ENCODE measurements around the gene SSTR5. TPM values are rescaled to one million over a fixed set of nuclear protein-coding genes. Genes with fewer than 3 reads are reported as not detected.

SSTR5 gene
- total RNA-seq, 1 donor from 2014 or later = not detected

DNA sequence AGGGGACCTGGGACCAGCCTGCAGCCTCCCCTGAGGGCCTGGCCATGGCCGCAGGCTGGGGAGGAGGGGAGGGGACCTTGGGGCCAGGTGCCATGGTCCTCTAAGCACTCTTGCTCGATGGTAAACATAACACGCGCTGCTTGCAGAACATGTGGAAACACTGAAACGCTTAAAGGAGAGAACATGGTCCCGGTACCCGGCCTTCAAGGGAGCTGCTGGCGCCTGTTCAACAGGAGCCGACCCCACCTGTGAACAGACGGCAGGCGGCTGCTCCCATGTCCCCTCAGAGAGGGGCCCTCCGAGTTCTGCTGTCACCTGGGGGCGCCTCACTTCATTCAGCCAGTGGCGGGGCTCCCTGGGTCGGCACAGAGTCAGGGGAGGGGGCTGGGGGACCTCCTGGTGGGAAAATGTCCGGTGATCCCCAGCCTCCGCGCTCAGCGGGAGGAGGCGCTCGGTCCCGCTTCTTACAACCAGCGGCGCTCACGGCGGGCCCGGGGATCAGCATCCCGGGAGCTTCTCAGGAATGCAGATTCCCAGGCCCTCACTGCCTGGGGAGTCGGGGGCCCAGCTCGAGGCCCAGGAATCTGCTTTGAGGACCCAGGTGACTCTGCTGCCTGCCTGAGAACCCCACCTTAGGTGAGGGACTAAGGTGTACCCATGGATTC lies 854 bp upstream of the SSTR5 start:
- peaks cover 81% of the 10 kb centered on the region for H3K27me3 ChIP-seq (ENCODE audit: low read depth)
- no peaks in the 10 kb centered on the region for H3K9me3 ChIP-seq
- no peak overlapping the region for H3K4me3 ChIP-seq
- TF ChIP-seq, protein P1, sequence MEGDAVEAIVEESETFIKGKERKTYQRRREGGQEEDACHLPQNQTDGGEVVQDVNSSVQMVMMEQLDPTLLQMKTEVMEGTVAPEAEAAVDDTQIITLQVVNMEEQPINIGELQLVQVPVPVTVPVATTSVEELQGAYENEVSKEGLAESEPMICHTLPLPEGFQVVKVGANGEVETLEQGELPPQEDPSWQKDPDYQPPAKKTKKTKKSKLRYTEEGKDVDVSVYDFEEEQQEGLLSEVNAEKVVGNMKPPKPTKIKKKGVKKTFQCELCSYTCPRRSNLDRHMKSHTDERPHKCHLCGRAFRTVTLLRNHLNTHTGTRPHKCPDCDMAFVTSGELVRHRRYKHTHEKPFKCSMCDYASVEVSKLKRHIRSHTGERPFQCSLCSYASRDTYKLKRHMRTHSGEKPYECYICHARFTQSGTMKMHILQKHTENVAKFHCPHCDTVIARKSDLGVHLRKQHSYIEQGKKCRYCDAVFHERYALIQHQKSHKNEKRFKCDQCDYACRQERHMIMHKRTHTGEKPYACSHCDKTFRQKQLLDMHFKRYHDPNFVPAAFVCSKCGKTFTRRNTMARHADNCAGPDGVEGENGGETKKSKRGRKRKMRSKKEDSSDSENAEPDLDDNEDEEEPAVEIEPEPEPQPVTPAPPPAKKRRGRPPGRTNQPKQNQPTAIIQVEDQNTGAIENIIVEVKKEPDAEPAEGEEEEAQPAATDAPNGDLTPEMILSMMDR (IDR thresholded peaks at IDR 0.05) = no peak
- no peaks in the 10 kb centered on the region for H3K36me3 ChIP-seq
- ATAC-seq (no peak), DNase-seq (no peak)
- H3K27ac ChIP-seq = no peak overlapping the region
- intact Hi-C loops (cut with DNase I) = no loop called here
- H3K4me1 ChIP-seq = no peaks in the 10 kb centered on the region

DNA sequence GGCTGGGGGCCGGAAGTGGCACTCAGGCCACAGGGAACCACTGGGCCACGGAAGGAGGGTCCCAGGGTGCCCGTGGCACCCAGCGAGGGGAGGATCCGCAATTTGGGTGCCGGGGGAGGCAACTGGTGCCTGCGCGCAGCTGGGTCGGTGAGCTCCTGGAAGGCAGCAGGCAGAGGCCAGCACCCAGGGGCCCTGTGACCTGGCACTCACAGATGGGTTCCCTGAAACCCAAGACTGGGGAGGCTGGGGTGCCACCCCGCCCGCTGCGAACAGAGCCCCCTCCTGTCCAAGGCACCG lies 663 bp downstream of the SSTR5 start:
- intact Hi-C loops (cut with DNase I) = no loop called here
- ATAC-seq = no peak
- TF ChIP-seq, protein P1 (IDR thresholded peaks at IDR 0.05) = no peak
- no peak overlapping the region for H3K27ac ChIP-seq
- no peak overlapping the region for H3K4me3 ChIP-seq
- no peaks in the 10 kb centered on the region for H3K4me1 ChIP-seq
- no peaks in the 10 kb centered on the region for H3K36me3 ChIP-seq
- no peaks in the 10 kb centered on the region for H3K9me3 ChIP-seq
- peaks cover 83% of the 10 kb centered on the region for H3K27me3 ChIP-seq (ENCODE audit: low read depth)
- no peak for DNase-seq

DNA sequence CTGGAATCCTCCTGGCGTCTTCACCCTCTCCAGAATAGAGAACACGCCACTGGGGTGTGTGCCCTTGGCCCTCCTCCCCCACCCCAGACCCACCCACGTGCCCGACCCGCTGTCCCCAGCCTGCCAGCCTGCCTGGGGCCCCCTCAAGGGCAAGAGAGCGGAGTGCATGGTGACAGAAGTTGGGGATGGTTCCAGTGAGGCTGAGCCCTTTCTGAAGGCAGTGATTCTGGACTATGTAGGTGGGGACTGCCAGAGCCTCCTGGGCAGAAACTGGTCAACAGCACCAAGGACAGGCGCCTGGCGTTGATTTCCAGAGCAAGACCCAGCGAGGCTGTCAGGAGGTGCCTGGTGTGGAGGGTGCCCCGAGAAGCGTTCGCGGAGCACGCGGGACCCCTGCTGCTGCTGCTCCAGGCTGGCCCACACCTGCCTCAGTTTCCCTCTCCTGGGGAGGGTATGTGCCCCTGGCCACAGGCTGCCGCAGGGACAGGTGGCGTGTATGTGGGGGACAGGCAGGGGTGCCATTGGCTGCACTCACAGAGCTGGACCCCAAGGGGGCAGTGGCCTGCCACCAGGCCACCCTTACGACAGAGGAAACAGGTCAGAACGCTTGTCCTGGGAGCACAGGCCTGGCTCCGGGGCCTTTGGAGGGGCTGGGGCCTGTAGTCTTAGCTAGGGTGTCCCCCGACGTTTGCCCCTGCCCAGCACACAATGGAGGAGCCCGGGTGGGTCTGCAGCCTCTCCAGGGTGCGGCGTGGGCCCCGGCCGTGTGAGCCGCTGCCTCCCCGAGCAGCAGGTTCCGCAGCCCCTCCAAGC lies 1.2 kb downstream of the SSTR5 start:
- peaks cover 80% of the 10 kb centered on the region for H3K27me3 ChIP-seq (ENCODE audit: low read depth)
- TF ChIP-seq, protein P1 (IDR thresholded peaks at IDR 0.05) = no peak
- no peak for ATAC-seq
- intact Hi-C loops (cut with DNase I) = no loop called here
- no peak overlapping the region for H3K4me3 ChIP-seq
- no peak for DNase-seq
- H3K27ac ChIP-seq = no peak overlapping the region
- no peaks in the 10 kb centered on the region for H3K36me3 ChIP-seq
- H3K9me3 ChIP-seq = no peaks in the 10 kb centered on the region
- H3K4me1 ChIP-seq = no peaks in the 10 kb centered on the region

DNA sequence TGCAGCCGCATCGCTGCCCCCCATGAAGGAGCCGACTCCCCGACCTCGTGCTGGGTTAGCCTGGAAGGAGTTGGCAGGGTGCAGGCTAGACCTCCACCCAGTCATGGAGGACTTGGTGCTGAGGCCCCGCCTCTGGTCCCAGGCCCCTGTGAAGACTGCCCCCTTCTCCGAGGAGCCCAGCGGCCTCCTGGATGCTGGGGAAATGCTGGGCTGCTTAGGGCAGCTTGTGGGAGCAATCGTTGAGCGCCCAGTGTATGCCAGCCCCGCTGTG lies 1.8 kb downstream of the SSTR5 start:
- intact Hi-C loops (cut with DNase I) = no loop called here
- Histone ChIP-seq H3K36me3 (no peaks in the 10 kb centered on the region), H3K9me3 (no peaks in the 10 kb centered on the region), H3K4me3 (no peak overlapping the region), H3K27me3 (ENCODE audit: low read depth) (peaks cover 77% of the 10 kb centered on the region), H3K4me1 (no peaks in the 10 kb centered on the region), H3K27ac (no peak overlapping the region)
- ATAC-seq = no peak
- no peak for DNase-seq
- TF ChIP-seq, protein P1 (IDR thresholded peaks at IDR 0.05) = no peak

DNA sequence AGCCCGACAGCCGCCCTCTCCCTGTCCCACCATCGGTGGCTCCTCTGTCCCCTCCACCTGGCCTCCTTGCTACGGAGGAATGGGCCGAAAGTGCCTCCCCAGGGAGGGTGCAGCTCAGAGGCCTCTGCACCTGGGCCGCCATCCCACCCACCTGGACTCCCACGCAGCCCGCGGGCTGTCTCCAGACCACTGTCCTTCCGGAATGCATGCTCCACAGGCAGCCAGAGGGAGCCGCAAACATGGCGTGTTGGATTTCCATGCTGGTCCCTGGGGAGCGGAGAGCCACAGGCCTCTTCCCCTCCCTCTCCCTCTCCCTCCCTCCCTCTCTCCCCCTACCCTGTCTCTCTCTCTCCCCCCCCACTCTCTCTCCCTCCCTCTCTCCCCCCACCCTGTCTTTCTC lies 3.0 kb downstream of the SSTR5 start:
- Histone ChIP-seq H3K36me3 (no peaks in the 10 kb centered on the region), H3K4me1 (no peaks in the 10 kb centered on the region), H3K27me3 (ENCODE audit: low read depth) (peaks cover 72% of the 10 kb centered on the region), H3K9me3 (no peaks in the 10 kb centered on the region), H3K4me3 (no peak overlapping the region), H3K27ac (no peak overlapping the region)
- ATAC-seq = no peak
- intact Hi-C loops (cut with DNase I) = no loop called here
- DNase-seq = no peak
- TF ChIP-seq, protein P1 (IDR thresholded peaks at IDR 0.05) = no peak
